HG03460 (cell line): ENCODE results near the gene NCOA5.
A peak's percentile ranks its signal among the peaks of the same experiment; 100 is the strongest.

ENCODE experiments used
- ATAC-seq: cut with Tn5 transposase; IDR thresholded peaks from one replicate; pipeline ENCODE4 v1.9.1; 2021; ENCODE audit not compliant: unreplicated experiment

Gene NCOA5

GRCh38 chr20:46020555-46020954 is 69.2 kb downstream of the NCOA5 start:
- no peak for ATAC-seq

- ATAC-seq = no peak
Observed at GRCh38 chr20:46018611-46019010, 71.2 kb downstream of the NCOA5 start.

GRCh38 chr20:46018112-46018511 is 71.7 kb downstream of the NCOA5 start:
- no peak for ATAC-seq

- no peak for ATAC-seq
Observed at GRCh38 chr20:46017272-46017671, 72.5 kb downstream of the NCOA5 start.

- ATAC-seq = no peak
Observed at GRCh38 chr20:46014517-46015396, 75.0 kb downstream of the NCOA5 start.

- peak; percentile 64 for ATAC-seq
Observed at GRCh38 chr20:46013829-46014516, 75.8 kb downstream of the NCOA5 start.

GRCh38 chr20:46013322-46013828 is 76.4 kb downstream of the NCOA5 start:
- ATAC-seq = no peak

GRCh38 chr20:46012921-46013320 is 76.8 kb downstream of the NCOA5 start:
- no peak for ATAC-seq

GRCh38 chr20:46011631-46012482 is 77.9 kb downstream of the NCOA5 start:
- ATAC-seq = no peak
